Caco-2 (cell line): ENCODE data around the gene SPNS2. TPM values are rescaled to one million over a fixed set of nuclear protein-coding genes. Genes with fewer than 3 reads are reported as not detected.

Experiments
- BruUV-seq: library from RNA; stranded (reverse); fragments of 400-500 nt; replicated peaks from 2 replicates; lab custom pipeline; 2021; lab: Mats Ljungman, UMichigan
- CTCF ChIA-PET: fragments of 300-600 bp; sonication (Branson Sonifier 250); formaldehyde crosslinking; loops from one replicate; lab custom pipeline; 2022; ENCODE audit warnings: antibody characterized with exemption; lab: Charles Lee
- POLR2A ChIA-PET: fragments of 300-600 bp; sonication (Branson Sonifier 250); formaldehyde crosslinking; loops from one replicate; lab custom pipeline; 2022; ENCODE audit warnings: antibody characterized with exemption; lab: Charles Lee
- DNase-seq, 2 experiments: peaks; one replicate each; pipeline versions ENCODE4 v3.0.0 to v3.0.0-alpha.2; 2020 to 2022
- H3K27me3 ChIP-seq: replicated peaks from 2 replicates; pipeline ENCODE4 v1.6.0; 2011; ENCODE audit warnings: low read length; ENCODE audit not compliant: control insufficient read depth, insufficient read depth
- H3K36me3 ChIP-seq: 2 replicates; pipeline ENCODE4 v1.5.1; 2011; ENCODE audit warnings: low read length; ENCODE audit not compliant: control insufficient read depth, insufficient read depth
- H3K4me1 ChIP-seq: fragments of 250-450 bp; sonication (Bioruptor Pico); 2 replicates; pipeline ENCODE4 v1.5.1; 2020; ENCODE audit warnings: mild to moderate bottlenecking
- H3K4me3 ChIP-seq: 2 replicates; pipeline ENCODE4 v1.5.1; 2011; ENCODE audit warnings: low read depth, mild to moderate bottlenecking, control low read depth, low read length
- H3K9me3 ChIP-seq: fragments of 250-450 bp; sonication (Bioruptor Pico); 2 replicates; pipeline ENCODE4 v1.5.1; 2020; ENCODE audit warnings: mild to moderate bottlenecking, moderate library complexity
- H3K27ac Mint-ChIP-seq: one replicate; pipeline ENCODE4 v1.8.0; 2022; ENCODE audit warnings: mixed read lengths; ENCODE audit not compliant: unreplicated experiment
- H3K27me3 Mint-ChIP-seq: one replicate; pipeline ENCODE4 v1.8.0; 2022; ENCODE audit warnings: mixed read lengths; ENCODE audit not compliant: insufficient read depth, unreplicated experiment
- H3K36me3 Mint-ChIP-seq: one replicate; pipeline ENCODE4 v1.8.0; 2022; ENCODE audit warnings: mild to moderate bottlenecking, mixed read lengths; ENCODE audit not compliant: insufficient read depth, unreplicated experiment
- H3K4me1 Mint-ChIP-seq: one replicate; pipeline ENCODE4 v1.8.0; 2022; ENCODE audit warnings: low read depth, mixed read lengths; ENCODE audit not compliant: unreplicated experiment
- H3K4me3 Mint-ChIP-seq: one replicate; pipeline ENCODE4 v1.8.0; 2022; ENCODE audit warnings: mild to moderate bottlenecking, moderate library complexity, mixed read lengths; ENCODE audit not compliant: unreplicated experiment
- H3K9me3 Mint-ChIP-seq: one replicate; pipeline ENCODE4 v1.8.0; 2022; ENCODE audit warnings: mixed read lengths; ENCODE audit not compliant: unreplicated experiment
- intact Hi-C: fragments of 100-400 bp; cut with micrococcal nuclease; formaldehyde crosslinking; loops from one replicate; pipeline ENCODE4 v1.10.0; 2022; ENCODE audit not compliant: unreplicated experiment
- total RNA-seq: library from RNA; stranded (reverse); gene quantifications from 2 replicates; pipeline ENCODE4 v1.2.3, GENCODE V29; 2022
- TF ChIP-seq, protein P1 (sequence below), 2 experiments: fragments of 200-600 bp in 1 of 2; IDR thresholded peaks; 1 replicate in 1 of 2; 2 replicates in 1 of 2; pipeline versions ENCODE4 v1.5.1 to v1.8.0; 2011 to 2022; ENCODE audit warnings: antibody characterized with exemption in 1 of 2, control low read depth in 1 of 2, inconsistent platforms in 1 of 2, low read depth in 1 of 2, low read length in 1 of 2, mild to moderate bottlenecking in 1 of 2, moderate library complexity in 1 of 2; ENCODE audit not compliant: insufficient read depth in 1 of 2, severe bottlenecking in 1 of 2, unreplicated experiment in 1 of 2

Gene SPNS2
- total RNA-seq, 1 experiment from 2014 or later = 1.00 TPM

DNA sequence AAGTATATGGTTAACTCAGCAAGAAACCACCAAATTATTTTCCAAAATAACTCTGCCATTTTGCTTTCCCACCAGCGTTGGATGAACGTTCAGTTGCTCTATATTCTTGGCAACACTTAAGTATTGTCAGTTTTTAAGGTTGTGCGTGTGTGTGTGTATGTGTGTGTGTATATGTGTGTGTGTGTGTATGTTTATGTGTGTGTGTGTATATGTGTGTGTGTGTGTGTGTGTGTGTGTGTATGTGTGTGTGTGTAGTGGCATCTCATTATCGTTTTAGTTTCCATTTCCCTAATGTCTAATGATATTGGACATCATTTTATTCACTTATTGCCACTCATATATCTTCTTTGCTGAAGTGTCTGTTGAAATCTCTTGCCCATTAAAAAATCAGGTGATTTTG is 74.4 kb downstream of the SPNS2 start:
- Histone ChIP-seq H3K4me1 (peaks cover 8% of the 10 kb centered on the region), H3K36me3 (no peaks in the 10 kb centered on the region), H3K27me3 (no peaks in the 10 kb centered on the region), H3K4me3 (no peak overlapping the region), H3K9me3 (no peaks in the 10 kb centered on the region)
- H3K4me3 Mint-ChIP-seq = no peak overlapping the region
- no peaks in the 10 kb centered on the region for H3K4me1 Mint-ChIP-seq
- H3K36me3 Mint-ChIP-seq = no peaks in the 10 kb centered on the region
- intact Hi-C loops = no loop called here
- H3K9me3 Mint-ChIP-seq = no peaks in the 10 kb centered on the region
- H3K27me3 Mint-ChIP-seq = no peaks in the 10 kb centered on the region
- POLR2A ChIA-PET = no interaction called here
- TF ChIP-seq, protein P1, sequence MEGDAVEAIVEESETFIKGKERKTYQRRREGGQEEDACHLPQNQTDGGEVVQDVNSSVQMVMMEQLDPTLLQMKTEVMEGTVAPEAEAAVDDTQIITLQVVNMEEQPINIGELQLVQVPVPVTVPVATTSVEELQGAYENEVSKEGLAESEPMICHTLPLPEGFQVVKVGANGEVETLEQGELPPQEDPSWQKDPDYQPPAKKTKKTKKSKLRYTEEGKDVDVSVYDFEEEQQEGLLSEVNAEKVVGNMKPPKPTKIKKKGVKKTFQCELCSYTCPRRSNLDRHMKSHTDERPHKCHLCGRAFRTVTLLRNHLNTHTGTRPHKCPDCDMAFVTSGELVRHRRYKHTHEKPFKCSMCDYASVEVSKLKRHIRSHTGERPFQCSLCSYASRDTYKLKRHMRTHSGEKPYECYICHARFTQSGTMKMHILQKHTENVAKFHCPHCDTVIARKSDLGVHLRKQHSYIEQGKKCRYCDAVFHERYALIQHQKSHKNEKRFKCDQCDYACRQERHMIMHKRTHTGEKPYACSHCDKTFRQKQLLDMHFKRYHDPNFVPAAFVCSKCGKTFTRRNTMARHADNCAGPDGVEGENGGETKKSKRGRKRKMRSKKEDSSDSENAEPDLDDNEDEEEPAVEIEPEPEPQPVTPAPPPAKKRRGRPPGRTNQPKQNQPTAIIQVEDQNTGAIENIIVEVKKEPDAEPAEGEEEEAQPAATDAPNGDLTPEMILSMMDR (IDR thresholded peaks at IDR 0.05; ENCODE audit: insufficient read depth in 1 of 2, low read depth in 1 of 2, low read length in 1 of 2, severe bottlenecking in 1 of 2, unreplicated experiment in 1 of 2) = no peak
- H3K27ac Mint-ChIP-seq = no peak overlapping the region
- DNase-seq = no peak
- no TSS peak for BruUV-seq
- CTCF ChIA-PET = no interaction called here

DNA sequence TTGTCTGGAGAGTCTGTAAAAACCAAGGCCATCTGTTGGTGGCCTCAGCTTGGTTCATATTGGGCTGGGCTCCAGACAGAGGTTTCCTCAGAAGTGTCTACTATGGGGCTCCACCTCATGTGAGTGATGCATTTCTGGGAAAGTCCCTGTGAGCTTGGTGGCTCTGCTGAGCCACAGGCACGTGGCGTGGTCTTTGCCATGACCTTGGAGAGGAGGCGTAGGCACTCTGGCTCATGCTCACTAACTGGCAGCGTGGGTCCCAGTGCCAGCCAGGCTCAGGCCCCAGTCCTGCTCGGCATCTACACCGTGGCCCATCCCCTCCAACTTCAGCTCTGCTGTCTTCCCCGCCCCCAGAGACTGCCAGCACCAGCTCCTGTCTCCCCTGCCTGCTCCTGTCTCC is 75.0 kb downstream of the SPNS2 start:
- TF ChIP-seq, protein P1 (IDR thresholded peaks at IDR 0.05; ENCODE audit: insufficient read depth in 1 of 2, low read depth in 1 of 2, low read length in 1 of 2, severe bottlenecking in 1 of 2, unreplicated experiment in 1 of 2) = no peak
- Mint-ChIP-seq H3K27ac (no peak overlapping the region), H3K27me3 (no peaks in the 10 kb centered on the region), H3K4me3 (no peak overlapping the region), H3K4me1 (no peaks in the 10 kb centered on the region), H3K36me3 (no peaks in the 10 kb centered on the region), H3K9me3 (no peaks in the 10 kb centered on the region)
- H3K36me3 ChIP-seq = no peaks in the 10 kb centered on the region
- ChIA-PET POLR2A (interaction anchor here (1.0 kb wide), 1 partner anchor 10 kb away, joined by 3 read pairs; the partner anchor contains the start of gene SMTNL2), CTCF (no interaction called here)
- BruUV-seq = no TSS peak
- H3K4me1 ChIP-seq = peaks cover 8% of the 10 kb centered on the region
- no peaks in the 10 kb centered on the region for H3K9me3 ChIP-seq
- no peaks in the 10 kb centered on the region for H3K27me3 ChIP-seq
- intact Hi-C loops = no loop called here
- no peak for DNase-seq
- H3K4me3 ChIP-seq = no peak overlapping the region

DNA sequence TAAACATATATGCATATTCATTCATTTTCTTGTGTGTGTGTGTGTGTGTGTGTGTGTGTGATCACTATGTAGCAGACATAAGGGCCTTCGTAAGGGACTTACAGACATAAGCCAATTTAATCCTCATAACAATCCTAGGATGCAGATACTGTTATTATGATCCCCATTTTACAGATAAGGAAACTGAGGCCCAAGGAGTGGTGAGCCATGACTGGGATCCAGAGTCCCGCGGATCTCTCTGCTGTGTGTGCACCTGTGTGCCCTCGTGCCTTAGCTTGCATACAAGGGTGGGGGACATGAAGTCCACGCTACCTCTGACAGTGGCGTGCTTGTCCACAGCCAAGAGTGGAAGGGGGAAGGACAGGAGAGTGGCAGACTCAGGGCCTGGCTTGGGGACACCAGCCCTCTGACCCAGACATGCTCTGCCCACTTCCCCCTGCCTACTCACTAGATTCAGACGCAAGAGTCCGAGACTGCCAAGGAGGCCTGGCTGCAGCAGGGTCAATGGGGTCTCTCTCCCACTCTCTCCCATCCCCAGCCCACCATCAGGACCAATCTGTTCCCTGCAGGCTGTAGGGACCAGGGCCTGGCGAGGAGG is 75.9 kb downstream of the SPNS2 start:
- no peak overlapping the region for H3K4me3 ChIP-seq
- ChIA-PET CTCF (no interaction called here), POLR2A (interaction anchor here (1.0 kb wide), 1 partner anchor 9 kb away, joined by 3 read pairs; the partner anchor contains the start of gene SMTNL2)
- DNase-seq = no peak
- Mint-ChIP-seq H3K9me3 (no peaks in the 10 kb centered on the region), H3K36me3 (no peaks in the 10 kb centered on the region), H3K27me3 (no peaks in the 10 kb centered on the region), H3K27ac (no peak overlapping the region), H3K4me3 (no peak overlapping the region), H3K4me1 (no peaks in the 10 kb centered on the region)
- peaks cover 8% of the 10 kb centered on the region for H3K4me1 ChIP-seq
- TF ChIP-seq, protein P1 (IDR thresholded peaks at IDR 0.05; ENCODE audit: insufficient read depth in 1 of 2, low read depth in 1 of 2, low read length in 1 of 2, severe bottlenecking in 1 of 2, unreplicated experiment in 1 of 2) = no peak
- intact Hi-C loops = no loop called here
- H3K9me3 ChIP-seq = no peaks in the 10 kb centered on the region
- H3K36me3 ChIP-seq = no peaks in the 10 kb centered on the region
- no TSS peak for BruUV-seq
- no peaks in the 10 kb centered on the region for H3K27me3 ChIP-seq
